Spleen (tissue), 7 donors: ENCODE data around the gene ZDHHC3.

Source experiments
- POLR2A ChIP-seq, 3 donors: fragments of 450-650 bp; IDR thresholded peaks; one replicate each; pipeline ENCODE4 v1.5.1; 2017; ENCODE audit warnings: antibody characterized with exemption in 3 of 3, mild to moderate bottlenecking in 1 of 3
- TF ChIP-seq, protein P1 (sequence below), 11 experiments: fragments of 200-600 bp in 7 of 11; fragments of 450-650 bp in 4 of 11; sonication (generic) in 4 of 11; IDR thresholded peaks in 8 of 11; conservative IDR thresholded peaks in 3 of 11; 1 replicate in 7 of 11; 2 replicates in 4 of 11; pipeline versions ENCODE4 v1.4.0 to v1.8.0; 2016 to 2021; ENCODE audit warnings: antibody characterized with exemption in 11 of 11, inconsistent platforms in 4 of 11, mild to moderate bottlenecking in 1 of 11
- donor health status: DM: no; HTN: no; CAD: no; lungs with moderate emphysema.
- donor health status: DM: no; HTN: no; CAD: no.
- donor health status: DM: no; HTN: no; CAD: no.

GRCh38 chr3:44906997-44907396, 69.0 kb downstream of the ZDHHC3 start:
- TF ChIP-seq, protein P1, sequence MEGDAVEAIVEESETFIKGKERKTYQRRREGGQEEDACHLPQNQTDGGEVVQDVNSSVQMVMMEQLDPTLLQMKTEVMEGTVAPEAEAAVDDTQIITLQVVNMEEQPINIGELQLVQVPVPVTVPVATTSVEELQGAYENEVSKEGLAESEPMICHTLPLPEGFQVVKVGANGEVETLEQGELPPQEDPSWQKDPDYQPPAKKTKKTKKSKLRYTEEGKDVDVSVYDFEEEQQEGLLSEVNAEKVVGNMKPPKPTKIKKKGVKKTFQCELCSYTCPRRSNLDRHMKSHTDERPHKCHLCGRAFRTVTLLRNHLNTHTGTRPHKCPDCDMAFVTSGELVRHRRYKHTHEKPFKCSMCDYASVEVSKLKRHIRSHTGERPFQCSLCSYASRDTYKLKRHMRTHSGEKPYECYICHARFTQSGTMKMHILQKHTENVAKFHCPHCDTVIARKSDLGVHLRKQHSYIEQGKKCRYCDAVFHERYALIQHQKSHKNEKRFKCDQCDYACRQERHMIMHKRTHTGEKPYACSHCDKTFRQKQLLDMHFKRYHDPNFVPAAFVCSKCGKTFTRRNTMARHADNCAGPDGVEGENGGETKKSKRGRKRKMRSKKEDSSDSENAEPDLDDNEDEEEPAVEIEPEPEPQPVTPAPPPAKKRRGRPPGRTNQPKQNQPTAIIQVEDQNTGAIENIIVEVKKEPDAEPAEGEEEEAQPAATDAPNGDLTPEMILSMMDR (IDR thresholded peaks at IDR 0.05 in 8 of 11, conservative IDR thresholded peaks at IDR 0.05 in 3 of 11), result no peak
- TF ChIP-seq POLR2A (IDR thresholded peaks at IDR 0.05), result no peak
